HG02884 (cell line): ENCODE results near the gene SLC25A41.

ENCODE experiments used
- ATAC-seq: cut with Tn5 transposase; IDR thresholded peaks from one replicate; pipeline ENCODE4 v1.9.1; 2021; ENCODE audit warnings: mild to moderate bottlenecking, moderate library complexity; ENCODE audit not compliant: unreplicated experiment

The SLC25A41 gene

GRCh38 chr19:6433663-6434062 is at the start of gene SLC25A41:
TSS of gene SLC25A41 (minus strand) at chr19:6433763. CDS start at chr19:6433693, 70 bp downstream.
- no peak for ATAC-seq

- ATAC-seq: no peak
Measured at GRCh38 chr19:6483235-6483634, 49.7 kb upstream of the SLC25A41 start.

- ATAC-seq: no peak
Measured at GRCh38 chr19:6482343-6482686, 48.8 kb upstream of the SLC25A41 start.

GRCh38 chr19:6481541-6482342 is 48.2 kb upstream of the SLC25A41 start, which contains the start of gene DENND1C:
TSS of gene DENND1C (minus strand) at chr19:6481787. CDS start at chr19:6481695, 92 bp downstream.
- peak; percentile 52 for ATAC-seq

- ATAC-seq: peak; percentile 14
Measured at GRCh38 chr19:6480848-6481415, 47.4 kb upstream of the SLC25A41 start.

- ATAC-seq: no peak
Measured at GRCh38 chr19:6479836-6480398, 46.4 kb upstream of the SLC25A41 start.

GRCh38 chr19:6478815-6479214 is 45.3 kb upstream of the SLC25A41 start:
- ATAC-seq: no peak

GRCh38 chr19:6476896-6477431 is 43.4 kb upstream of the SLC25A41 start:
- no peak for ATAC-seq

- no peak for ATAC-seq
Measured at GRCh38 chr19:6476155-6476895, 42.8 kb upstream of the SLC25A41 start.

GRCh38 chr19:6475321-6476108 is 42.0 kb upstream of the SLC25A41 start:
- no peak for ATAC-seq

GRCh38 chr19:6473647-6474046 is 40.1 kb upstream of the SLC25A41 start:
- ATAC-seq: no peak

- no peak for ATAC-seq
Measured at GRCh38 chr19:6472713-6473112, 39.1 kb upstream of the SLC25A41 start.

GRCh38 chr19:6471076-6471475 is 37.5 kb upstream of the SLC25A41 start:
- ATAC-seq: no peak

GRCh38 chr19:6470173-6470572 is 36.6 kb upstream of the SLC25A41 start:
- no peak for ATAC-seq

GRCh38 chr19:6467384-6467783 is 33.8 kb upstream of the SLC25A41 start:
- ATAC-seq: no peak

GRCh38 chr19:6466526-6467248 is 33.1 kb upstream of the SLC25A41 start:
- no peak for ATAC-seq

GRCh38 chr19:6465663-6466062 is 32.1 kb upstream of the SLC25A41 start:
- no peak for ATAC-seq

- ATAC-seq: no peak
Measured at GRCh38 chr19:6465006-6465405, 31.4 kb upstream of the SLC25A41 start.

- ATAC-seq: no peak
Measured at GRCh38 chr19:6464070-6464873, 30.7 kb upstream of the SLC25A41 start, which contains the start of gene CRB3. TSS of gene CRB3 (plus strand) at chr19:6464271. CDS start at chr19:6464702, 431 bp downstream.
